HepG2 (cell line): ENCODE results near the gene DISP2. TPM values are rescaled to one million over a fixed set of nuclear protein-coding genes. Genes with fewer than 3 reads are reported as not detected.

Source experiments
- ATAC-seq: fragments of 200-7000 bp; cut with Tn5 transposase; 3 replicates; pipeline ENCODE4 v1.9.1; 2020; ENCODE audit warnings: mild to moderate bottlenecking, moderate library complexity
- BruUV-seq: library from RNA; stranded (reverse); fragments of 400-500 nt; replicated peaks from 2 replicates; lab custom pipeline; 2021; lab: Mats Ljungman, UMichigan
- CTCF ChIA-PET: fragments of 300-600 bp; formaldehyde crosslinking; extraction: SDS; loops from one replicate; lab custom pipeline; 2021; ENCODE audit warnings: low total read pairs, inconsistent platforms, low intra/inter-chr PET ratio; lab: Yijun Ruan, JAX
- POLR2A ChIA-PET: fragments of 350-600 bp; sonication (Branson Sonifier 250); formaldehyde crosslinking; loops from one replicate; lab custom pipeline; 2020; ENCODE audit warnings: antibody characterized with exemption, inconsistent platforms; lab: Yijun Ruan, JAX
- DNase-seq: peaks from one replicate; pipeline ENCODE4 v3.0.0-alpha.2; 2015; ENCODE audit warnings: low spot score
- FAIRE-seq: peaks from 3 replicates; lab custom pipeline; 2011; peaks lifted over from hg19 to GRCh38; lab: Jason Lieb, UNC
- H2AFZ ChIP-seq: one replicate; pipeline ENCODE4 v1.6.1; 2011; ENCODE audit warnings: low read length, inconsistent platforms
- H3K27ac ChIP-seq: fragments of 300-600 bp; 3 replicates; pipeline ENCODE4 v1.8.0; 2011; ENCODE audit warnings: mixed run types, mild to moderate bottlenecking, mixed read lengths, low read length, inconsistent platforms; ENCODE audit not compliant: insufficient read depth; ENCODE audit errors: extremely low read length
- H3K27me3 ChIP-seq, 2 experiments: fragments of 200-600 bp in 1 of 2; 2 replicates in 1 of 2; 3 replicates in 1 of 2; pipeline versions ENCODE4 v1.6.0 to v1.8.0; 2011; ENCODE audit warnings: low read length in 2 of 2, mild to moderate bottlenecking in 2 of 2, moderate library complexity in 2 of 2, inconsistent platforms in 1 of 2; ENCODE audit not compliant: insufficient read depth in 2 of 2, control insufficient read depth in 1 of 2
- H3K36me3 ChIP-seq, 2 experiments: fragments of 200-600 bp in 1 of 2; replicated peaks in 1 of 2; 2 replicates in 1 of 2; 3 replicates in 1 of 2; pipeline versions ENCODE4 v1.5.1 to v1.8.0; 2011; ENCODE audit warnings: low read length in 2 of 2, inconsistent platforms in 1 of 2; ENCODE audit not compliant: insufficient read depth in 2 of 2, control insufficient read depth in 1 of 2
- H3K4me1 ChIP-seq: 2 replicates; pipeline ENCODE4 v1.5.1; 2012; ENCODE audit warnings: low read length, inconsistent platforms; ENCODE audit not compliant: insufficient read depth
- H3K4me2 ChIP-seq: 2 replicates; pipeline ENCODE4 v1.6.0; 2011; ENCODE audit warnings: low read depth, low read length, inconsistent platforms
- H3K4me3 ChIP-seq, 3 experiments: fragments of 200-600 bp in 1 of 3; sonication (generic), shearing (Covaris generic) in 1 of 3; replicated peaks in 1 of 3; 2 replicates each; pipeline ENCODE4 v1.5.1; 2011 to 2016; ENCODE audit warnings: low read length in 3 of 3, inconsistent platforms in 2 of 3, low read depth in 2 of 3, mild to moderate bottlenecking in 2 of 3, control low read depth in 1 of 3, mixed read lengths in 1 of 3; ENCODE audit not compliant: insufficient read depth in 1 of 3
- H3K79me2 ChIP-seq: one replicate; pipeline ENCODE4 v1.6.1; 2011; ENCODE audit warnings: low read length, inconsistent platforms; ENCODE audit not compliant: insufficient read depth
- H3K9ac ChIP-seq: 2 replicates; pipeline ENCODE4 v1.6.0; 2011; ENCODE audit warnings: mild to moderate bottlenecking, low read depth, low read length, inconsistent platforms; ENCODE audit not compliant: insufficient read depth
- H3K9me3 ChIP-seq: 2 replicates; pipeline ENCODE4 v1.5.1; 2012; ENCODE audit warnings: mild to moderate bottlenecking, low read length
- H4K20me1 ChIP-seq: 2 replicates; pipeline ENCODE4 v1.6.0; 2011; ENCODE audit warnings: inconsistent platforms, mild to moderate bottlenecking, low read length, moderate library complexity; ENCODE audit not compliant: insufficient read depth
- AGO2 ChIP-seq: fragments of 200-400 bp; formaldehyde crosslinking; optimal IDR thresholded peaks from 2 replicates; pipeline ENCODE3; 2017; ENCODE audit warnings: mild to moderate bottlenecking, low read depth, low read length, moderate library complexity
- RBFOX2 ChIP-seq: fragments of 200-400 bp; formaldehyde crosslinking; IDR thresholded peaks from 2 replicates; pipeline ENCODE4 v1.6.1; 2017; ENCODE audit warnings: low read depth, mild to moderate bottlenecking, low read length
- TOPORS ChIP-seq: sonication (generic); formaldehyde crosslinking; IDR thresholded peaks from 2 replicates; pipeline ENCODE4 v1.8.0; 2023; ENCODE audit warnings: mild to moderate bottlenecking, missing genetic modification reagents
- ZNF362 ChIP-seq: sonication (generic); formaldehyde crosslinking; IDR thresholded peaks from 2 replicates; pipeline ENCODE4 v1.4.0; 2020; ENCODE audit warnings: missing genetic modification reagents, mild to moderate bottlenecking, borderline replicate concordance
- ZNF7 ChIP-seq: IDR thresholded peaks from 2 replicates; pipeline ENCODE4 v1.6.1; 2016; ENCODE audit warnings: missing biosample characterization, missing genetic modification reagents
- ZNF766 ChIP-seq: sonication (generic); formaldehyde crosslinking; IDR thresholded peaks from 2 replicates; pipeline ENCODE4 v1.5.0; 2020; ENCODE audit warnings: missing genetic modification reagents, borderline replicate concordance
- WGBS: methylation state at CpG from one replicate; pipeline ENCODE4 v1.1.6; 2017; ENCODE audit warnings: low lambda C conversion rate; 5-methylcytosine and 5-hydroxymethylcytosine counted together
- in situ Hi-C: cut with HindIII; loops from 2 replicates; pipeline ENCODE4 v1.10.0; 2017; ENCODE audit warnings: low pct_unique_long_range_greater_than_20kb; ENCODE audit not compliant: extremely low pct_ligation_motif_present
- intact Hi-C: fragments of 100-400 bp; cut with micrococcal nuclease; formaldehyde crosslinking; loops from one replicate; pipeline ENCODE4 v1.10.0; 2022; ENCODE audit not compliant: unreplicated experiment
- polyA plus RNA-seq, 8 experiments: library from polyadenylated mRNA; depleted of rRNA in 3 of 8; stranded (reverse) in 7 of 8; unstranded in 1 of 8; fragments of >200 nt; fragmentation: Illumina TruSeq in 4 of 8; extraction: Trizol in 4 of 8; gene quantifications; 2 replicates each; pipeline versions ENCODE4 v1.2.1 to v1.2.3, GENCODE V29; 2011 to 2016; ENCODE audit warnings: low read depth in 4 of 8, missing spikeins in 1 of 8, mixed read lengths in 1 of 8; ENCODE audit not compliant: insufficient read depth in 1 of 8
- total RNA-seq, 5 experiments: library from RNA; depleted of rRNA; stranded (reverse); fragments of >200 nt; fragmentation: Illumina TruSeq; extraction: Trizol; gene quantifications; 2 replicates each; pipeline ENCODE4 v1.2.3, GENCODE V29; 2016; ENCODE audit warnings: low read depth in 1 of 5

Gene DISP2
- total and polyA plus RNA-seq, 2 of the 13 experiments (the other 11 are each of a cell fraction or from before 2014, with no cell fraction given), result 0.09 to 0.32 TPM

- Histone ChIP-seq H3K36me3 (peaks cover 26 to 54% of the 10 kb centered on the region in 2 experiments), H3K9ac (no peak overlapping the region), H3K79me2 (no peaks in the 10 kb centered on the region), H3K4me2 (no peak overlapping the region), H4K20me1 (no peaks in the 10 kb centered on the region; the same call in 1 of the 2 replicates), H2AFZ (no peak overlapping the region), H3K27me3 (no peaks in the 10 kb centered on the region), H3K27ac (no peak overlapping the region), H3K9me3 (no peaks in the 10 kb centered on the region), H3K4me1 (peaks cover 26% of the 10 kb centered on the region), H3K4me3 (no peak overlapping the region)
- FAIRE-seq, result no peak
- ChIA-PET CTCF (no interaction called here), POLR2A (no interaction called here)
- intact Hi-C loops, result no loop called here
- WGBS, result 91% methylated on average over 9 of the region's 10 CpGs
- BruUV-seq, result no TSS peak
- TF ChIP-seq RBFOX2, result 0 out of 2 replicates have a peak, but pooled peaks have one; percentile 4
- TF ChIP-seq TOPORS (CRISPR knock-in tag), result no peak
- ATAC-seq, result no peak
- no peak for DNase-seq
- in situ Hi-C loops, result no loop called here
Observed at GRCh38 chr15:40415226-40415625, 57.2 kb downstream of the DISP2 start.

- Histone ChIP-seq H3K4me2 (no peak overlapping the region), H3K27me3 (no peaks in the 10 kb centered on the region; a peak in 1 of 5 replicates), H3K9ac (no peak overlapping the region), H3K9me3 (no peaks in the 10 kb centered on the region), H4K20me1 (no peaks in the 10 kb centered on the region; the same call in 1 of the 2 replicates), H3K4me3 (no peak overlapping the region), H3K79me2 (no peaks in the 10 kb centered on the region), H2AFZ (no peak overlapping the region), H3K27ac (no peak overlapping the region), H3K36me3 (peaks cover 22 to 46% of the 10 kb centered on the region in 2 experiments), H3K4me1 (peaks cover 21% of the 10 kb centered on the region)
- no peak for FAIRE-seq
- in situ Hi-C loops (no loop called here), intact Hi-C loops (no loop called here)
- ATAC-seq, result no peak
- 100% methylated on average over 8 of the region's 14 CpGs for WGBS
- no peak for DNase-seq
- POLR2A ChIA-PET, result no interaction called here
- TF ChIP-seq AGO2 (peak; percentile 45), ZNF7 (CRISPR knock-in tag) (no peak), ZNF362 (CRISPR knock-in tag) (no peak), ZNF766 (CRISPR knock-in tag) (no peak)
- CTCF ChIA-PET, result no interaction called here
- no TSS peak for BruUV-seq
Observed at GRCh38 chr15:40416056-40416455, 58.0 kb downstream of the DISP2 start.
